MM.1S (cell line): ENCODE results near the gene NBEA.

ENCODE experiments used
- DNase-seq: peaks from one replicate; pipeline ENCODE4 v3.0.0-alpha.2; 2015
- H2AFZ ChIP-seq: fragments of 300-600 bp; sonication (generic); 2 replicates; pipeline ENCODE4 v1.6.0; 2016; ENCODE audit warnings: antibody characterized with exemption, low read length
- H3F3A ChIP-seq: fragments of 300-600 bp; sonication (generic); 2 replicates; pipeline ENCODE4 v1.6.1; 2016; ENCODE audit warnings: mild to moderate bottlenecking, antibody characterized with exemption, low read length, moderate library complexity, mixed read lengths; ENCODE audit not compliant: insufficient read depth
- H3K27ac ChIP-seq: fragments of 300-600 bp; sonication (generic); 2 replicates; pipeline ENCODE4 v1.5.1; 2016; ENCODE audit warnings: mild to moderate bottlenecking, low read length
- H3K27me3 ChIP-seq: fragments of 300-600 bp; sonication (generic); replicated peaks from 2 replicates; pipeline ENCODE4 v1.6.0; 2016; ENCODE audit warnings: low read length; ENCODE audit not compliant: insufficient read depth
- H3K36me3 ChIP-seq: fragments of 300-600 bp; sonication (generic); replicated peaks from 2 replicates; pipeline ENCODE4 v1.6.1; 2016; ENCODE audit warnings: mild to moderate bottlenecking, low read length, mixed read lengths; ENCODE audit not compliant: insufficient read depth
- H3K4me1 ChIP-seq: fragments of 300-600 bp; sonication (generic); 2 replicates; pipeline ENCODE4 v1.6.1; 2016; ENCODE audit warnings: low read length, mixed read lengths
- H3K4me2 ChIP-seq: fragments of 300-600 bp; sonication (generic); 2 replicates; pipeline ENCODE4 v1.6.0; 2016; ENCODE audit warnings: low read depth, low read length
- H3K4me3 ChIP-seq: fragments of 300-600 bp; sonication (generic); 2 replicates; pipeline ENCODE4 v1.5.1; 2016; ENCODE audit warnings: low read length, mixed read lengths
- H3K79me2 ChIP-seq: fragments of 300-600 bp; sonication (generic); 2 replicates; pipeline ENCODE4 v1.6.1; 2016; ENCODE audit warnings: mixed run types, low read length, mixed read lengths
- H3K9ac ChIP-seq: fragments of 300-600 bp; sonication (generic); 2 replicates; pipeline ENCODE4 v1.6.1; 2016; ENCODE audit warnings: low read length, mixed read lengths
- H3K9me2 ChIP-seq: fragments of 300-600 bp; sonication (generic); replicated peaks from 2 replicates; pipeline ENCODE4 v1.6.1; 2016; ENCODE audit warnings: mild to moderate bottlenecking, low read length, mixed read lengths; ENCODE audit not compliant: insufficient read depth
- H3K9me3 ChIP-seq: fragments of 300-600 bp; sonication (generic); replicated peaks from 2 replicates; pipeline ENCODE4 v1.6.1; 2016; ENCODE audit warnings: mild to moderate bottlenecking, low read length, mixed read lengths; ENCODE audit not compliant: insufficient read depth
- H4K20me1 ChIP-seq: fragments of 300-600 bp; sonication (generic); 2 replicates; pipeline ENCODE4 v1.6.1; 2016; ENCODE audit warnings: mild to moderate bottlenecking, low read length, moderate library complexity, mixed read lengths; ENCODE audit not compliant: insufficient read depth
- EZH2 ChIP-seq: fragments of 300-600 bp; sonication (generic); optimal IDR thresholded peaks from 2 replicates; pipeline ENCODE3; 2017; ENCODE audit warnings: low read depth, mild to moderate bottlenecking, antibody characterized with exemption, low read length, mixed read lengths
- EZH2phosphoT487 ChIP-seq: fragments of 300-600 bp; sonication (generic); IDR thresholded peaks from 2 replicates; pipeline ENCODE4 v1.6.1; 2018; ENCODE audit warnings: antibody characterized with exemption, low read length
- TF ChIP-seq, protein P1 (sequence below): fragments of 300-600 bp; sonication (generic); IDR thresholded peaks from 2 replicates; pipeline ENCODE4 v1.5.1; 2016; ENCODE audit warnings: antibody characterized with exemption, low read length, mixed read lengths

The NBEA gene

DNA sequence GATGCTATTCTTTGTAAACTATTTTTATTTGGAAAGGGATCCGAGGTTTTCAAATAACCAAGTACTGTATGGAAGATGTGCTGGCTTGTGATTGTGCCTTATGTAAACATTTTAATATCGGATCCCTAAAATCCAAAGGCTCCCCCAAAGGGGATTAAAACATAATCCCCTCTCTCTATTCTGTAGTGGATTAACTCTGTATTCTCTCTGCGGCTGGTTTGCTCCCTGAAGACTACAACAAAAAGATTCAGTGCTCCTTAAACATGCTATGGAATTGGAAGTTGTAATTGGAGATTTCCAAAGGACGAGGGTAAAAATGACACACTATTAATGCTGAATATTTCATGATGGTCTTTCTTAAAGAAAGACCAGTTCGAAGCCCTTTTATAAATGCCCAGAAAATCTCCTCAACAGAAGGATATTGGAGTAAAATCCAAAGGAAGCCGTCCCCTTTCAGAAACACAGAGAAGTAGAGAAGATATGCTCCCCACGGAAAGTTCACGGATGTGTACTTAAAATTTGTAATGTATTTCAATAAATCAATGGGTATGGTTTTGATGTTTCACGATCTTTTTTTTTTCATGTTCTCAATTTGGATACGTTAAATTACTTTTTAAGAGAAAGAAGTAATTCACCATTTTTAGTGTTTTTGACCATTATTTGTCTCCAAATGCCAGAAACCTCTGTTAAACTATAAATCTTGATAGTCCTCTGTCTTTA is 527.9 kb downstream of the NBEA start:
- Histone ChIP-seq H2AFZ (no peak overlapping the region), H3F3A (no peaks in the 10 kb centered on the region), H3K9me2 (no peaks in the 10 kb centered on the region), H3K9ac (no peak overlapping the region), H3K27ac (no peak overlapping the region), H3K4me3 (no peak overlapping the region), H3K4me1 (no peaks in the 10 kb centered on the region), H3K9me3 (no peaks in the 10 kb centered on the region), H3K27me3 (no peaks in the 10 kb centered on the region), H3K79me2 (no peaks in the 10 kb centered on the region), H4K20me1 (no peaks in the 10 kb centered on the region), H3K36me3 (no peaks in the 10 kb centered on the region), H3K4me2 (no peak overlapping the region)
- no peak for DNase-seq
- TF ChIP-seq, protein P1, sequence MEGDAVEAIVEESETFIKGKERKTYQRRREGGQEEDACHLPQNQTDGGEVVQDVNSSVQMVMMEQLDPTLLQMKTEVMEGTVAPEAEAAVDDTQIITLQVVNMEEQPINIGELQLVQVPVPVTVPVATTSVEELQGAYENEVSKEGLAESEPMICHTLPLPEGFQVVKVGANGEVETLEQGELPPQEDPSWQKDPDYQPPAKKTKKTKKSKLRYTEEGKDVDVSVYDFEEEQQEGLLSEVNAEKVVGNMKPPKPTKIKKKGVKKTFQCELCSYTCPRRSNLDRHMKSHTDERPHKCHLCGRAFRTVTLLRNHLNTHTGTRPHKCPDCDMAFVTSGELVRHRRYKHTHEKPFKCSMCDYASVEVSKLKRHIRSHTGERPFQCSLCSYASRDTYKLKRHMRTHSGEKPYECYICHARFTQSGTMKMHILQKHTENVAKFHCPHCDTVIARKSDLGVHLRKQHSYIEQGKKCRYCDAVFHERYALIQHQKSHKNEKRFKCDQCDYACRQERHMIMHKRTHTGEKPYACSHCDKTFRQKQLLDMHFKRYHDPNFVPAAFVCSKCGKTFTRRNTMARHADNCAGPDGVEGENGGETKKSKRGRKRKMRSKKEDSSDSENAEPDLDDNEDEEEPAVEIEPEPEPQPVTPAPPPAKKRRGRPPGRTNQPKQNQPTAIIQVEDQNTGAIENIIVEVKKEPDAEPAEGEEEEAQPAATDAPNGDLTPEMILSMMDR, result no peak
- TF ChIP-seq EZH2 (no peak), EZH2phosphoT487 (no peak)

DNA sequence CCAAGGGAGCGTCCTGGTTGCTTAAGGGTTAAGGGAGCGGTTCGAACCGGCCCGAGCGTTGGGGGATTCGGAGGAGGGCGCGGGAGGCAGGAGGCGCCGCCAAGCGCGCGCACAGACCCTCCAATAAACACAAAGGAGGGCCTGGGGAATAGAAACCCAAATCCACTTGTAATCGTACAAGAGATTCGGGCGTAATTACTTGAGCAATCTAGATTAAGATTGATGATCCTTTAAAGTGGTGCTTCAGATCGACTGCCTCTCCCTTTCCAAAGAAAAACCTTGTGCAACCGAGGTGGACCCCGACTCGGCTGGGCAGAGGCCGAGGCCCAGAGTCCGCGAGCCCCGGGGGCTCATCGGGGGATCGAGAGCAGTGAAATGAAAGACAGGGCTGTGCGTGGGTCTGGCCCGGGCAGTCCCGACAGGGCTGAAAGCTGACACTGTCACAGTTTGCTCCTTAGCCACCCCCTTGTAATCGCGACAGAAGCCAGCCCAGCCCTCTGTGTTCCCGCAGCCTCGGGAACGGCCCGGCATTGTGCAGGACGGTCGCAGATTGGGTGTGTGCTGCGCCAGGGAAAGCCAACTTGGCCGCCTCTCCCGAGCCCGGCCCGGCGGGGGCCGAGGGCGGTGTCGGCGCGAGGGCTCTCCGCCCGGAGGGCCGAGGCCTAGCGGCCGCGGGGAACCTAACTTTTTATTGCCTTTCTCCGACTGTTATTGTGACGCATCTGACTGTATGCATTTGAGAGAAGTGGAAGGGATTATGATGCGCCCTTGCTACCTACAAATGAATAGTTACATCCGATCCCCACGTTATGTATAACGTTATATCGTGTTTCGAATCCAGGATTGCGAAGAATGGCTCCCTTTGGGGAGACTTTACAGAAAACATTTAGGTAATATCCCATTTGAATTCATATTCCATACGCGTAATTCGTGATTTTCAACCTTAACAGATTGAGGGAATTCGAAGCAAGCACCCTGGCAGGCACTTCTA is 528.9 kb downstream of the NBEA start:
- no peak for DNase-seq
- Histone ChIP-seq H3F3A (no peaks in the 10 kb centered on the region), H3K27me3 (no peaks in the 10 kb centered on the region), H3K4me2 (no peak overlapping the region), H3K36me3 (no peaks in the 10 kb centered on the region), H3K4me1 (no peaks in the 10 kb centered on the region), H3K9ac (no peak overlapping the region), H3K27ac (no peak overlapping the region), H3K79me2 (no peaks in the 10 kb centered on the region), H3K4me3 (no peak overlapping the region), H2AFZ (no peak overlapping the region), H3K9me3 (no peaks in the 10 kb centered on the region), H4K20me1 (no peaks in the 10 kb centered on the region), H3K9me2 (no peaks in the 10 kb centered on the region)
- TF ChIP-seq, protein P1, result no peak
- TF ChIP-seq EZH2, result no peak
- no peak for TF ChIP-seq EZH2phosphoT487

DNA sequence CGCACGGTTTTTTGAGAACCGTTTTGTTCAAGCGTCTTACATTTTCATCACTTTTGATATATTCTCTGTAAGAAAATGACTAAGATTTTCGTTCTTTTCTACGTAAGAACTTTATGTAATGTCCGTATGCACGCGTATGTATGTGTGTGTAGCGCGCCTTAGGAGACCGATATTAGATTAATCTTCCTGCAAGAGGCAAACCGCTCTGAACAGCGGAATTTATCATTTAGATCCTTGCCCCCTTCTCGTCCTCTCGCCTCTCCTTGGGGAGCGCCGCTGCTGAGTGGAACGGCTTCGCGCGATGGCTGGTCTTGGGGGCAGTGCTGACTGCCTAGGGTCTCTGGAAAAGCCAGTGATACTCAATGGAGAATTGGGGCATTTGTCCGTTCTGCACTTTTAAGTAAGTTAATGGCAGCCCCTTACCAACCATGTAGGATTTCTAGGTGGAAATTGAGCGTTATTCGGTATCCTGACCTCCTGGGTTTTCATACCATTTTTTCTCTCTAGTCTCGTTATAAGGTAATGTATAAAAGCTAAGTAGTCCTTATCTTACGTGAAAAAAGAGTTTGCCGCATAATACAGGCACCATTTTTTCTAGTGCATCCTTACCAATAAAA is 529.7 kb downstream of the NBEA start:
- Histone ChIP-seq H3K27me3 (no peaks in the 10 kb centered on the region), H3K4me1 (no peaks in the 10 kb centered on the region), H3K4me2 (no peak overlapping the region), H3K4me3 (no peak overlapping the region), H3K27ac (no peak overlapping the region), H3K9me2 (no peaks in the 10 kb centered on the region), H3K9me3 (no peaks in the 10 kb centered on the region), H3K79me2 (no peaks in the 10 kb centered on the region), H3F3A (no peaks in the 10 kb centered on the region), H2AFZ (no peak overlapping the region), H3K9ac (no peak overlapping the region), H4K20me1 (no peaks in the 10 kb centered on the region), H3K36me3 (no peaks in the 10 kb centered on the region)
- no peak for DNase-seq
- TF ChIP-seq EZH2phosphoT487 (no peak), EZH2 (no peak)
